Ectodermal cell (in vitro differentiated cells): ENCODE measurements around the gene PIWIL4.

Experiments used
- H3K27ac ChIP-seq: 2 replicates; pipeline ENCODE4 v1.7.0; 2013; ENCODE audit warnings: mild to moderate bottlenecking, low read depth, low read length; ENCODE audit not compliant: insufficient read depth, poor library complexity, severe bottlenecking
- H3K27me3 ChIP-seq: 2 replicates; pipeline ENCODE4 v1.7.0; 2013; ENCODE audit warnings: mild to moderate bottlenecking, low read length; ENCODE audit not compliant: insufficient read depth, control insufficient read depth, poor library complexity, severe bottlenecking
- H3K36me3 ChIP-seq: one replicate; pipeline ENCODE4 v1.7.0; 2013; ENCODE audit warnings: low read length; ENCODE audit not compliant: control insufficient read depth, insufficient read depth
- H3K4me1 ChIP-seq: one replicate; pipeline ENCODE4 v1.7.0; 2013; ENCODE audit warnings: low read length; ENCODE audit not compliant: control insufficient read depth, insufficient read depth
- H3K4me3 ChIP-seq: 2 replicates; pipeline ENCODE4 v1.7.0; 2013; ENCODE audit warnings: low read depth, low read length, control low read depth; ENCODE audit not compliant: insufficient read depth
- H3K9me3 ChIP-seq: 2 replicates; pipeline ENCODE4 v1.7.0; 2013; ENCODE audit warnings: mild to moderate bottlenecking, low read length, moderate library complexity; ENCODE audit not compliant: control insufficient read depth
- WGBS, 2 experiments: methylation state at CpG; one replicate each; pipeline ENCODE4 v1.1.7; 2013; ENCODE audit warnings: missing lambda C conversion rate in 2 of 2; 5-methylcytosine and 5-hydroxymethylcytosine counted together

PIWIL4 gene

GRCh38 chr11:94658386-94658785, 91.2 kb downstream of the PIWIL4 start:
- H3K36me3 ChIP-seq, result no peaks in the 10 kb centered on the region
- H3K27ac ChIP-seq, result no peak overlapping the region
- H3K9me3 ChIP-seq, result no peaks in the 10 kb centered on the region
- peaks cover 4% of the 10 kb centered on the region for H3K4me1 ChIP-seq
- H3K27me3 ChIP-seq, result no peaks in the 10 kb centered on the region
- H3K4me3 ChIP-seq, result no peak overlapping the region
- 84 to 89% methylated on average over 5 of the region's 5 CpGs for WGBS, 2 experiments

- H3K27me3 ChIP-seq, result no peaks in the 10 kb centered on the region
Measured at GRCh38 chr11:94658888-94659287, 91.7 kb downstream of the PIWIL4 start.

GRCh38 chr11:94661444-94661843, 94.3 kb downstream of the PIWIL4 start:
- H3K9me3 ChIP-seq, result no peaks in the 10 kb centered on the region
- H3K27me3 ChIP-seq, result no peaks in the 10 kb centered on the region
- H3K4me3 ChIP-seq, result no peak overlapping the region
- no peaks in the 10 kb centered on the region for H3K36me3 ChIP-seq
- 88 to 96% methylated on average over 1 of the region's 1 CpG for WGBS, 2 experiments
- H3K4me1 ChIP-seq, result no peaks in the 10 kb centered on the region
- no peak overlapping the region for H3K27ac ChIP-seq

More at GRCh38 chr11:94658888-94659287, 91.7 kb downstream of the PIWIL4 start:
- Histone ChIP-seq H3K9me3 (no peaks in the 10 kb centered on the region), H3K4me1 (peaks cover 4% of the 10 kb centered on the region), H3K36me3 (no peaks in the 10 kb centered on the region), H3K4me3 (no peak overlapping the region), H3K27ac (no peak overlapping the region)
- 79 to 83% methylated on average over 3 of the region's 3 CpGs for WGBS, 2 experiments

GRCh38 chr11:94662065-94662779, 95.1 kb downstream of the PIWIL4 start:
- no peaks in the 10 kb centered on the region for H3K9me3 ChIP-seq
- no peaks in the 10 kb centered on the region for H3K4me1 ChIP-seq
- 64 to 88% methylated on average over 2 to 4 of the region's 4 CpGs for WGBS, 2 experiments
- H3K36me3 ChIP-seq, result no peaks in the 10 kb centered on the region
- H3K4me3 ChIP-seq, result no peak overlapping the region
- no peaks in the 10 kb centered on the region for H3K27me3 ChIP-seq
- H3K27ac ChIP-seq, result no peak overlapping the region

- Histone ChIP-seq H3K27ac (no peak overlapping the region), H3K36me3 (no peaks in the 10 kb centered on the region), H3K27me3 (no peaks in the 10 kb centered on the region), H3K4me3 (no peak overlapping the region), H3K4me1 (no peaks in the 10 kb centered on the region), H3K9me3 (no peaks in the 10 kb centered on the region)
- whole genome bisulfite sequencing, 2 experiments, result 94 to 95% methylated on average over 2 of the region's 2 CpGs
Measured at GRCh38 chr11:94662846-94663390, 95.8 kb downstream of the PIWIL4 start.

- Histone ChIP-seq H3K27me3 (no peaks in the 10 kb centered on the region), H3K36me3 (no peaks in the 10 kb centered on the region), H3K4me3 (no peak overlapping the region), H3K4me1 (no peaks in the 10 kb centered on the region), H3K27ac (no peak overlapping the region), H3K9me3 (no peaks in the 10 kb centered on the region)
Measured at GRCh38 chr11:94664346-94664745, 97.2 kb downstream of the PIWIL4 start.

GRCh38 chr11:94665116-94665659, 98.0 kb downstream of the PIWIL4 start:
- WGBS, 2 experiments, result 80 to 92% methylated on average over 4 of the region's 4 CpGs
- no peak overlapping the region for H3K4me3 ChIP-seq
- H3K27me3 ChIP-seq, result no peaks in the 10 kb centered on the region
- no peaks in the 10 kb centered on the region for H3K36me3 ChIP-seq
- H3K27ac ChIP-seq, result no peak overlapping the region
- H3K9me3 ChIP-seq, result no peaks in the 10 kb centered on the region
- H3K4me1 ChIP-seq, result no peaks in the 10 kb centered on the region

- Histone ChIP-seq H3K4me3 (no peak overlapping the region), H3K27me3 (no peaks in the 10 kb centered on the region), H3K4me1 (no peaks in the 10 kb centered on the region), H3K9me3 (no peaks in the 10 kb centered on the region), H3K36me3 (no peaks in the 10 kb centered on the region), H3K27ac (no peak overlapping the region)
- 90 to 95% methylated on average over 6 to 7 of the region's 7 CpGs for WGBS, 2 experiments
Measured at GRCh38 chr11:94666792-94667721, 99.9 kb downstream of the PIWIL4 start.

GRCh38 chr11:94668212-94668793, 101.1 kb downstream of the PIWIL4 start:
- 94 to 98% methylated on average over 2 of the region's 2 CpGs for WGBS, 2 experiments
- no peaks in the 10 kb centered on the region for H3K4me1 ChIP-seq
- H3K27me3 ChIP-seq, result no peaks in the 10 kb centered on the region
- no peaks in the 10 kb centered on the region for H3K9me3 ChIP-seq
- H3K27ac ChIP-seq, result no peak overlapping the region
- no peak overlapping the region for H3K4me3 ChIP-seq
- H3K36me3 ChIP-seq, result no peaks in the 10 kb centered on the region
